GM10266 (cell line): Measurements from ENCODE around the gene DNAAF5.

Source experiments
- DNase-seq: peaks from one replicate; pipeline ENCODE4 v3.0.0; 2012; ENCODE audit errors: extremely low spot score
- TF ChIP-seq, protein P1 (sequence below): IDR thresholded peaks from 2 replicates; pipeline ENCODE4 v1.5.1; 2012; ENCODE audit warnings: mild to moderate bottlenecking, low read depth; ENCODE audit not compliant: control insufficient read depth, insufficient read depth; ENCODE audit errors: missing control alignments

Gene DNAAF5

DNA sequence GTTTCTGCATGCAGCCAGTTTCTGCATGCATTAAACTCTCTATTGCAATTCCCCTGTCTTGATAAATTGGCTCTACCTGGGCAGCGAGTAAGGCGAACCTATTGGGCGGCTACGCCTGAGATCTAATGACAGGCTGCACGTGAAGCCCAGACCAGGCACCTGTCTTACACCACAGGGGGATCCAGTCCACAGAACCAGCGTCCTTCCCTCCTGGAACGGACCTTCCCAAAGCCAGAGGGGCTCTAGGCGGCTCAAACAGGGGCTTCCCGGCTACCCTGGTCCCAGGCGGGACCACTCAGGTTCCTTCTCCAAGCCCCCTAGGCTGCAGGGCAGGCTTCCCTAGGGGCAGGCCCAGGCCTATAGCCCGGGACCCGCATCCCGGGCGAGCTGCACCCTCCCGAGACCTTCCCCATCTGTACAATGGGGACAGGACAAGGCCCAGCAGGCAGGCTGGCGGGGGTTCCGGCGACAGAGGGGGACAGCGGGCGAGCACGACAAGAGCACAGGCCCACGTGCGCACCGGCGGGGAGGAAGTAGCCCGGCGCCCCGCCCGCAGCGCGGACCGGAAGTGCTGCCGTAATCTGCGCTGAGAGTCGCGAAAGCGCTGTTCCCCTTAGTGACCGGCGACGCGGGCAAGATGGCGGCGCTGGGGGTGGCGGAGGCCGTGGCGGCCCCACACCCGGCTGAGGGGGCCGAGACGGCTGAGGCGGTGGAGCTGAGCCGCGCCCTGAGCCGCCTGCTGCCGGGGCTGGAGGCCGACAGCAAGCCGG, at the start of gene DNAAF5:
TSS of gene DNAAF5 (plus strand) at position 616 of the 770 bp plus-strand sequence. CDS start at position 638, 22 bp downstream.
- TF ChIP-seq, protein P1, sequence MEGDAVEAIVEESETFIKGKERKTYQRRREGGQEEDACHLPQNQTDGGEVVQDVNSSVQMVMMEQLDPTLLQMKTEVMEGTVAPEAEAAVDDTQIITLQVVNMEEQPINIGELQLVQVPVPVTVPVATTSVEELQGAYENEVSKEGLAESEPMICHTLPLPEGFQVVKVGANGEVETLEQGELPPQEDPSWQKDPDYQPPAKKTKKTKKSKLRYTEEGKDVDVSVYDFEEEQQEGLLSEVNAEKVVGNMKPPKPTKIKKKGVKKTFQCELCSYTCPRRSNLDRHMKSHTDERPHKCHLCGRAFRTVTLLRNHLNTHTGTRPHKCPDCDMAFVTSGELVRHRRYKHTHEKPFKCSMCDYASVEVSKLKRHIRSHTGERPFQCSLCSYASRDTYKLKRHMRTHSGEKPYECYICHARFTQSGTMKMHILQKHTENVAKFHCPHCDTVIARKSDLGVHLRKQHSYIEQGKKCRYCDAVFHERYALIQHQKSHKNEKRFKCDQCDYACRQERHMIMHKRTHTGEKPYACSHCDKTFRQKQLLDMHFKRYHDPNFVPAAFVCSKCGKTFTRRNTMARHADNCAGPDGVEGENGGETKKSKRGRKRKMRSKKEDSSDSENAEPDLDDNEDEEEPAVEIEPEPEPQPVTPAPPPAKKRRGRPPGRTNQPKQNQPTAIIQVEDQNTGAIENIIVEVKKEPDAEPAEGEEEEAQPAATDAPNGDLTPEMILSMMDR, result no peak
- DNase-seq, result peak; percentile 96

DNA sequence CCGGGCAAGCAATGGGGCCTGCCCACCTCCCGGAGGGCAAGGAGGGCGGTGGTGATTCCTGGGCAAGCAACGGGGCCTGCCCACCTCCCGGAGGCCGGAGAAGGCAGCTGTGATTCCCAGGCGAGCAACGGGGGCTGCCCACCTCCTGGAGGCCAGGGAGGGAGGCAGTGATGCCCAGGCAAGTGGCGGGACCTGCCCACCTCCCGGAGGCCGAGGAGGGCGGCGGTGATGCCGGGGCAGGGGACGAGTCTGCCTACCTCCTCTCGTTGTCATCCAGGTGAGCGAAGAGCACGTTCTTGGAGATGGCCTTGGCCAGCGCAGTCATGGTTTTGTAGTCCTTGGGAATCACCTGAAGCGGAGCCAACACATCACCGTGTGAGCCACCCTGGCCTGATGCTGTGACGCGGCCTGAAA, 49.5 kb upstream of the DNAAF5 start:
- DNase-seq, result no peak
- TF ChIP-seq, protein P1, result no peak

DNA sequence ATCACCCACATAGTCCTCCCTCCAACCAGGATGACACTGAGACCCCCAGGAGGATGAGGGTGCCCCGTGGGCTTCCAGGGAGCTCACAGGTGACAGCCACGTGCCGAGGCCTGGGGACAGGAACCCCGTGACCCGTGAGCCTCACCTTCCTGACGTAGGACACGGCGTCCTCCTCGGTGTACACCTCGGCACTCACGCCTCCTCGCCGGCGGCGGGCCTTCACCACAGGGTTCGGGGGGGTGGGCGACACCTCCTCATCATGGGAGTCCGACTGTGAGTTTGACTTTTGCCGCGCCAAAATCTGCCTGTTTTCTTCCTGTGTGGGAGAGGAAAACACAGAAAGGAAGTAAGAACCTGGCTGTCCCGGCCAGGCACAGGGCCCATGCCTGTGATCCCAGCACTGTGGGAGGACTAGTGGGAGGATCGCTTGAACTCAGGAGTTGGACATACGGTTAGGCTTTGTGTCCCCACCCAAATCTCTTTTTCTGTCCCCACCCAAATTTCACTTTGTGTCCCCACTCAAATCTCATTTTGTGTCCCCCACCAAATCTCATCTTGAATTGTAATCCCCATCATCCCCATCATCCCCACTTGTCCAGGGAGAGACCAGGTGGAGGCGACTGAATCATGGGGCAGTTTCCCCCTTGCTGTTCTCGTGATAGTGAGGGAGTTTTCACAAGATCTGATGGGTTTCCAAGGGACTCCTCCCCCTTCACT, 45.9 kb upstream of the DNAAF5 start:
- TF ChIP-seq, protein P1, result no peak
- DNase-seq, result no peak

DNA sequence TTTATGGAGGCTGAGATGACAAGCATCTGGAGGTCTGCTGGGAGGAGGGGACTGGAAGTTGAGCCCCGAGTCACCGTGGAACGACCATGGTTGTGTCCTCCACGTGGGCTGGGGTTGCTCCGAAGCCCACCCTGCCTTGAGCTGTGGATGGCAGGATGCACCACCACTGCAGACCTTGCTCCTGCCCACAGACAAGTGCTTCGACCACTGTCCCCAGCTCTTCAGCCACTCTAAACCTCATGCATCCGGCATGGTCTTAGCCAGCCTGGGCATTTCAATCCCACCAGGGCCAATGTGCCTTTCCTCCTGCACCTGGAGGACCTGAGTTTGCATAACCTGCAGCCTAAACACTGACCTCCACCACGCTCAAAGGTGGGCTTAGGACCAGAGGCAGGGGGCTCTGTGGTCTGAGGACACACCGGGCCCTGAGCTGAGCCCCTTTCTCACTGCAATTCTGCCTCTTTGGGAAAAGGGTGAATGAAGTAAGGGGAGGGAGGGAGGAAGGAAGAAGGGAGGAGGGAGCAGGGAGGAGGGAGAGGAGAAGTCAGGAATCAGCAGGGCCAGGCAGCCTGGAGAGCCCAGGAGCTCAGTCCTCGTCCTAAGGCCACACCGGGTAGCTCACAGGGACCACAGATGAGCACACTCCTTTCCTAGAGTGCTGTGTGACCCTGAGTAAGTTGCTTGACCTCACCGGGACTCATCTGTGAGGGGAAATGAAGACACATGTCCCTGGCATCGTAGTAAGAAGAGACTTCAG, 44.8 kb upstream of the DNAAF5 start:
- no peak for DNase-seq
- TF ChIP-seq, protein P1, result no peak

DNA sequence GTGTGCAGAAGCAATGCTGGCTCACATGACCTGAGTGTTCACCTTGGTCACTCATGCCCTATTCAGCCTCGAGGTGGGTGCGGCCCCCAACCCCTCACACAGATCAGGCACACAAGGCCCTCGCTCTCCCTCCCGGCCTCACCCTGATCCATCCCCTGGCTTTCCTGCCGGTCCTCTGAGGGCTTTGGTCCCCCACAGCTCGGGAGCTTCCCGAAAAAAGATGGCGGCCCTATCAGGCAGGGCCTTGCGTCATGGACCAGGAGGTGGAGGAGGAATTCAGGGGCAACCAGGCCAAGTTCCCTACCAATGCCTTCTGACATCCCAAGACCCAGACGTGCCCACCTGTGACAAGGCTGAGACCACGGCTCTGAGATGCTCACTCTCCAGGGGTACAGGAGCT, 43.7 kb upstream of the DNAAF5 start:
- no peak for DNase-seq

DNA sequence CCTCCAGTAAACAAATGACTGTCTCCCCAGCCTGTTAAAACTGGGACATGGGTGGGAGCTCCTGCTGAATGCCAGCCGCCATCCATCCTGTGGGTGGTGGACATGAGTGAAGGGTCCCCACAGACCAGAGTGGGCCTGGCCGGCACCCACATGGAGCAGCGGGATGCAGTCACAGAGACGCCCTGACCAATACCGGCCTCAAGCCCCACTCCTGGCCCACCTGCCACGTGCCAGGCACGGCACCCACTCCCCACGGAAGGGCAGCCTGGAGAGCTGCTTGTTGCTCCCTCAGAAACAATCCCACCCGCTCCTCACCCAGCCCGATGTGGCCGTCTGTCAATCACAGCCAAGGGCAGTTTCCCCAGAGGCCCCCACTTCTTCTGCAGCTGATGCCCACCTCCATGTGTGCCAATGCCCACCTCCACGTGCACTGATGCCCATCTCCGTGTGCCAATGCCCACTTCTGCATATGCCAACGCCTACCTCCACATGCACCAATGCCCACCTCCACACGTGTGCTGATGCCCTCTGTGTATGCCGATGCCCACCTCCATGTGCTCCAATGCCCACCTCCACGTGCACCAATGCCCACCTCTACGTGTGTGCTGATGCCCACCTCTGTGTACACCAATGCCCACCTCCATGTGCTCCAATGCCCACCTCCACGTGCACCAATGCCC, 42.8 kb upstream of the DNAAF5 start:
- TF ChIP-seq, protein P1, result no peak
- no peak for DNase-seq

More for the DNA sequence above, 43.7 kb upstream of the DNAAF5 start:
- TF ChIP-seq, protein P1, result no peak
